GM18870 (cell line): ENCODE measurements around the gene CST6.
"Not testable (repeated sequence)": the region's sequence is repeated elsewhere in the genome, so short reads cannot be mapped to it uniquely, and the experiment has no call there.

Experiments
- ATAC-seq: cut with Tn5 transposase; IDR thresholded peaks from one replicate; pipeline ENCODE4 v1.9.1; 2021; ENCODE audit warnings: moderate library complexity; ENCODE audit not compliant: unreplicated experiment

Gene CST6

DNA sequence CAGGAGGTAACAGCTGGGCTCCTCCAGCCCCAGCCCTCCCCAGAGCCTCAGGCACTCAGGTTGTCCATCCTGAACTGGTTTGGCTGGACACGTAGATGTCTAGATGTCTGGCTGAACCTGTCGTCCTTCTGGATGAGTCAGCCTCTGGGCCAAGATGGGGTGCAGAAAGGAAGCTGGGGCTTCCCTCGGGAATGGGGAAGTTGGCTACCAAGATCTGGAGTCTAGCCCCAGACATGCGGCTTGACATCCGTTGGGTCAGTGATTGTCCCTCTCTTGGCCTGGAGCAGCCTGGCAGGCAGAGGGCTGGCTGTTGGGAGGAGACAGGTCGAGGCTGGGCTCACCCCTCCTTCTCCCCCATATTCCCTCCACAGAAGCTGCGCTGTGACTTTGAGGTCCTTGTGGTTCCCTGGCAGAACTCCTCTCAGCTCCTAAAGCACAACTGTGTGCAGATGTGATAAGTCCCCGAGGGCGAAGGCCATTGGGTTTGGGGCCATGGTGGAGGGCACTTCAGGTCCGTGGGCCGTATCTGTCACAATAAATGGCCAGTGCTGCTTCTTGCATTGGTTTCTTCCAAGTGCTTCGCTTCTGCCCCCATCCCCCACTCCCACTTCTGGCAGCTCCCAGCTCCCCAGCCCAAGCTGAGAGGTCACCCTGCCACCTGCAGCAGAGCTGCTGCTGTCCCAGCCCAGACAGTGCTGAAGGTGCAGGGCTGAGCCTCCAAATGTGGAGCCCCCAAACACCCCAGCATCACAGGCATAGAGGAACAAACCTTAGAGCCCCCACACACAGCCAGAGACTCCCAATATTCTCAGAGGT is 1.3 kb downstream of the CST6 start:
- ATAC-seq, result no peak

DNA sequence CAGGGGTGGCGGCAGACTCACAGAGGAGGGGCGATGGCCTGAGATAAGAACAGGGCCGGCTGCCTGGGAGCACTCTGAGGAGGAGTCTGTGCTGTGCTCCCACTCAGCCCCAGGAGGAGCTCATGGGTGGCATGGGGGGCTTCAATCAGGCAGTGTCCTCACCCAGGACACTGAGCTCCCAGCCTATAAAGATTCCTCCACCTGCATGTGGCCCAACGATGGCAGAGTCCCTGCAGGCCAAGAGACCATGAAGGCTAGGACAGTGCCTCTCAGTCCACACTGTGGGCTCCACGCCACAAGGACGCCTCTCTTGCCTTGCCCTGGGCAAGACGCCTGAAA is 1.9 kb downstream of the CST6 start:
- ATAC-seq, result no peak

DNA sequence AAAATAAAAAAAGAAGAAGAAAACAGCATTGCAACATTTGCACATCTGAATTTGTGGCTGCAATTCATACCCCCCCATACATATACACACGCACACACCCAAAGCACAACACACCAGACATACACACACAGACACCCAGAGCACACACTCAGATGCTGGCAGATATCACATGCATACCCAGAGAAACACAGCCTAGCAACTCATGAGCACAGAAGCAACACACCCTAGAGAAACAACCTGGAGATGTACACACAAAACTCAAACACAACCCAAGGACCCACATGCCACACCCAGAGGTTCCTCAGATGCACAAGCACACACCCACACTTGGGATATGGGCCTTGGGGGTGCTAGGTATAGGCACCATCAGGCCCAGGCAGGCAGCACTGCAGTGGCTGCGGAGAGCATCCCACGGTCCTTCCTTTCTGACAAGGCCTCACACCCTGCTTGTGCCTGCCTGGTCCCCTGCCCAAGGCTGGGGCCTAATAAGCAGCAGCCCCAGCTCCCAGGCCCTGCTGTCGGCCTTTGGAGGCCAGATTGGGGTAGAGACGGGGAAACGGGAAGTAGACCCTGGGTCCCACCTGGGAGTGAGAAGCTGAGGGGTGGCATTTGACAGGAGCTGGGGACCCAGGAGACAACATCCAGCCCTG is 3.1 kb downstream of the CST6 start:
- ATAC-seq, result no peak

DNA sequence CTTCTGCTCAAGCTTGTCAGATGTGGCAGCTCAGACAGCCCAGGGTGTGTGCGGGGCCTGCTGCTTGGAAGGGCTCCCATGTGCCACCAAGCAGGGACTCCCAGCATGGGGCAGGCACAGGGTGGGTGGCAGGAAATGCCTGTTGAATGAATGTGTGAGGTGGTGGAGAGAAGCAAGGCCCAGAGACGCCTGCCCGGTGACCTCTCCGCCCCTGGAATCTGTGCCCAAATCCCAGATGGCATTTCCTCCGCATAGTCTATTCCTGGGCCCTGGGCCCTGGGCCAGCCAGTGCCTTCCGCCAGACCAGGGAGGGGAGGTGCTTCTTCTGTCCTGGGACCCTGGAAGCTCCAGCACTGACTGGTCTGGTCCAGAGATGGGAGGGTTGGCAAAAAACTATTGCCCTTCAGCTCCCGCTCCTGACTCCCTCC is 3.7 kb downstream of the CST6 start:
- ATAC-seq, result no peak

- no peak for ATAC-seq
These were observed 4.4 kb downstream of the CST6 start for GRCh38 chr11:66015936-66016792.

DNA sequence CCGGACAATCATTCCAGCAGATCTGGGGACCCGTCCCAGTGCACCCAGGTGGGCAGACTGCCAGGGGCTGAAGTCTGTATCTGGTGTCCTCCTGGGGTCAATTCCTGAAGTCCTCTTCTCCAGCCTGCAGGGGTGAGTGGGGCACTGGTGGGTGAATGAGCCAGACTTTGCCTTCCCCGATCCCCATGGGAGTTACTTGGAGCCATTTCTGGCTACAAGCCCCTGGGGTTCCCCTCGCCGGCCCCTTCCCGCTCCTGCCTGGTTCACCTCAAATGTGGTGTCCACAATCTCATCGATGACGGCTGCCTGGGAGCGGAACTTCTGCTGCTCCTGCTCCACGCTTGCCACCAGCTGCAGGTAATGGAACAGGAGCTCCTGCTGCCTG is 5.0 kb downstream of the CST6 start:
- no peak for ATAC-seq

DNA sequence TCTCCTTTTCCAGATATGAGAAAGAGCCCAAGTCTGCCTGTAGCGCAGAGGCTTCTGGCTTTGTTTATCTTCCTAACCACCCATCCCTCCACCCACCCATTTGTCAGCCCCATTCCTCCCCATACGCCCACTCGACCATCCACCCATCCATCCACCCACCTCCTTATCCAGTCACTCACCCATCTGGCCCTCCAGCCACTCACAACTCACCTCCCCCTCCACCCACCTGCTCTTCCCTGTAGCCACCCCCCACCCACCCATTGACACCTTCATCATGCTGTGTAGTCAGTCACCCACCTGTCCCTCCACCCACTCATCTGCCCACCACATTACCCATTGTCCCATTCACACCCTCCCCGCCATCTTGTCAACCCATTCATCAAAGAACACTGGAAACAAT is 5.5 kb downstream of the CST6 start:
- ATAC-seq, result no peak

- no peak for ATAC-seq
These were observed 8.4 kb downstream of the CST6 start for GRCh38 chr11:66020212-66020611.

GRCh38 chr11:66020618-66021357 is 9.0 kb downstream of the CST6 start:
- ATAC-seq, result no peak

DNA sequence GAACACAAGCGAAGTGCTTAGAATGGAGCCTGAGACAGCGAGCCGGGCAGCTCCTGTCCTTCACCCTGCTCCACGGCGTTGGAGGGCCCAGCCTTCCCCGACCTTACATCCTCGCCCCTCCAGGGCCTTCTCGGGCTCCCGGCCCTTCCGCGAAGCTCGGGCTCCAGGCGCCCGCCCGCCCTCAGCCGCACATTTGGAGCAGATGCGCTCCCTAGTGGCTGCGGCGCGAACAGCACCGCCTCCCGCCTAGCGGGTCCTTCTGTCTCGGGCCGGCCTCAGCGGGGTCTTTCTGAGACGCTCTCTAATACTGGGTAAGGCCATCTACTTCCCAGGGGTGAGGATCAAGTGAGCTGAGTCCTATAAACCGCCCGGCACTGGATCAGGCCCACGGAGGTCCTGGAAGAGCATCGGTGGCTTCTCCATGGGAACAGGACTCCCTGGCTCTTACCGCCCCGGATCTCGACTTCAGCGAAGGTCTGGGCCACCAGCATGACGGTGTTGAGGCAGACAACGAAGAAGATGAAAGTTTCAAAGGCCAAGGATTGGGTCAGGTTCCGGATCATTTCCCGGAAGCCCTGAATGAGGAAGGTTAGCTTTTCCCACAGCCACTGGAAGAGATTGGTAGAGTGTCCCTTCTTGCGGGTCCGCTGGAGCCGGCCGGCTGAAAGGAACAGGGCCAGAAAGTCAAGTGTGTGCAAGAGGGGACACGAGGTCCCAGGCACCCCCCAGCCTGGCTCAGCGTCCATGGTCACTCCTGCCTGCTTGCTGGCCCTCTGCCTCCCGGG is 10.8 kb downstream of the CST6 start:
- no peak for ATAC-seq

DNA sequence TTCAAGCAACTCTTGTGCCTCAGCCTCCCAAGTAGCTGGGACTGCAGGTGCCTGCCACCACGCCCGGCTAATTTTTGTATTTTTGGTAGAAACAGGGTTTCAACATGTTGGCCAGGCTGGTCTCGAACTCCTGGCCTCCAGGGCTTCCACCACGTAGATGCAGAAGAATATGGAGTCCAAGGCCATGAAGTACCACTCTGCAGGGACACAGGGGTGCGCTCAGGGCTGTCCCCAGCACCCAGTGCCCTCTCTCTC is 11.3 kb downstream of the CST6 start:
- ATAC-seq, result not testable (repeated sequence)

DNA sequence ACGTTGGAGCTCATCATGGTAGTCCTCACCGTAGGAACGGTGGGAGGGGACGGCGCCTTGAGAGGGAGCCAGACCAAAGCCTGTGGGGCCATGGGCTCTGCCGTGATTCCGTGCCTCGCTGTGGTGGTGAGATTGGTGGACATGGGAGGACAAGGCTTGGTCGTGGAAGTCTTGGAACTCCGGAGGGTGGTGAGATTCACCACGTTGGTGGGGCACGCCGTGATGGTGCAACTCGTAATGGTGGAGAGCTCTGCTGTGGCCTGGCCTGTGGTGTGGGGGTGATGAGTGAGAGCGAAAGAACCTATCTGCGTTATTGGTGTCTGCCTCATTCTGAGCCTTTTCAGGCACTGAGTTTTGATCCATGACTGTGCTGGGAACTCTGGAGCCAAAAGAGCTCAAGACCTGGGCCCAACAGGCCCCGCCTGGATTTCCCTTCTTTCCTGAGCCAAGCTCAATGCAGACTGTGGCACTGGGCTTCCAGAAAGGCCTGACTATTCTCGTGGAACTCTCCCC is 14.3 kb downstream of the CST6 start, which contains the start of gene CATSPER1:
Gene CATSPER1, minus strand, starts transcription at position 463 of the 513 bp plus-strand sequence. Its CDS starts 100 bp downstream, at position 363.
- no peak for ATAC-seq

DNA sequence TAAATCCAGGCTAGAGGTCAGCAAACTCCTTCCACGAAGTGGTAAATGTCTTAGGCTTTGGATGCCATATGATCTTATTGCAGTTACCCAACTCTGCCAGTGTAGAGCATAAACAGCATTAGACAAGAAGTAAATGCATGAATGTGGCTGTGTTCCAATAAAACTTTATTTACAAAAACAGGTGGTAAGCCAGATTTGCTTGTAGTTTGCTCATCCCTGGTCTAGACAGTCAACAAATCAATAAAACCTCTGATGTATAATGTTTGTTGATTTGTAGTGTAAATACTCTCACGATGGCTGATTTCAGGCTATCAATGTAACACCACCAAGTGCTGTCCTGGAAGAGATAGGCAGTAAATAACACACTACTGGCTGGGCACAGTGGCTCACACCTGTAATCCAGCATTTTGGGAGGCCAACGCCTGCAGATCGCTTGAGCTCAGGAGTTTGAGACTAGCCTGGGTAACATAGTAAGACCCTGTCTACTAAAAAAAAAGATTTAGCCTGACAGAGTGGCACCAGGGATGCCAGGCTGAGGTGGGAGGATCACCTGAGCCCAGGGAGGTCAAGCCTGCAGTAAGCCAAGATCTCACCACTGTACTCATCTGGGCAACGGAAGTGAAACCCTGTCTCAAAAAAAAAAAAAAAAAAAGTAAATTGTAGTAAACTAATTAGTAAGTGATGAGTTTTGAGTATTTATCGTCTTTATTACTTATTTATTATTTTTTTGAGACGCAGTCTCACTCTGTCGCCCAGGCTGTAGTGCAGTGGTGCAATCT is 21.3 kb downstream of the CST6 start:
- no peak for ATAC-seq

DNA sequence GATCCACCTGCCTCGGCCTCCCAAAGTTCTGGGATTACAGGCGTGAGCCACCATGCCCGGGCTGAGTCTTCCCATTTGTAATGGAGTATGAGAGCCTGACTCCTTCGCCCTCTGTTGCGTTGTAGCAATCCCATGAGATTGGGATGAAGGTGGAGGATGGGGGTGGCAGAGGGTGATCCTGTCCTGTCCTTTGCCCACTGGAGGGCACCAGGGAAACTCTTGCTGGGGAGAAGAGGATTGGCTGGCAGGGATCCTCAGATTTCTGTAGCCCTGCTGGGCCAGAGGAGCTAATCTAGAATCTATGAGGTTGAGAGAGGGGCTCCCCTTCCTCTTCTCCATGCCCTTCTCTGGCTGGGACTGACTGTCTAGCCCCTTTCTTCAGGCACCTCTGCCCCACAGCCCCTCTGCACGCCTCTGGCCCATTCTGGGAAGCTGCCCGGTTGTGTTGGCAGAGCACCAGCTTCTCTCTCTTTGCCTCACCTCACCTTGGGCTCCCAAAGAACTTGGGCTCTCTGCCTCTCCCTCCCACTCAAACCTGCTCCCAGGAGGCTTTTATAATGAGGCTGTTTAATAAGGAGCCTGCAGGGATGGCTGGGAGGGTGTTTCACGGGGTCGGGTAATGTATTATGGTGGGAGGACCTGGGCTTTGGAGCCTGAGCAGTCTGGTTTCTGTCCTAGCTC is 24.0 kb downstream of the CST6 start:
- ATAC-seq, result no peak

DNA sequence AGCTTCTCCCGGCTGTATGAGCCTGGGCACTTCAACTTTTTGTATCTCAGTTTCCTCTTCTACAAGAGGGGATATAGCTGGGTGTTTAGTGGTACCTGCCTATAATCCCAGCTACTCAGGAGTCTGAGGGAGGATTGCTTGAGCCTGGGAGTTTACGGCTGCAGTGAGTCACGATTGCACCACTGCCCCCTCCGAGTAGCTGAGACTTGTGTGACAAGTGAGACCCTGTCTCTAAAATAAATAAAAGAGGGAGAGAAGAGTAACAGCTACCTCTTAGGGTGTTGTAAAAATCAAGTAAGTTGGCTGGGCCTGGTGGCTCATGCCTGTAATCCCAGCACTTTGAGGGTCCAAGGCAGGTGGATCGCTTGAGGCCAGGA is 24.5 kb downstream of the CST6 start:
- no peak for ATAC-seq

- ATAC-seq, result no peak
These were observed 25.5 kb downstream of the CST6 start for GRCh38 chr11:66037327-66037726.

DNA sequence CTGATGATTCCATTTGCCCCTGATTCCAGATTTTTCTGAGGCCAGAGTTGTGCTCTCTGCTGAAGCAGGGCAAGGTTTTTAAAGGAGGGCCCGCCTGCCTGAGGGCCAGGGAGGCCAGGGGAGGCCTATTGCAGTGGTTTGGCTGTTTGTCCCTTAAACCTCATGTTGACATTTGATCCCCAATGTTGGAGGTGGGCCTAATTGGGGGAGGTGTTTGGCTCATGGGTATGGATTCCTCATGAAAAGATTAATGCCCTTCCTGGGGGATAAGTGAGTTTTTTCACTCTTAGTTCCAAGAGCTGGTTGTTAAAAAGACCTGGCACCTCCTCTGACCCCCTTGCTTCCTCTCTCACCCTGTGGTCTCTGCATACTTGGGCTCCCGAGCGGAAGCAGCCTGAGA is 28.0 kb downstream of the CST6 start:
- no peak for ATAC-seq

- ATAC-seq, result no peak
These were observed 30.6 kb downstream of the CST6 start for GRCh38 chr11:66042227-66042995.
